OCI-LY1 (cell line): Measurements from ENCODE around the gene COL23A1.

Experiments
- CTCF ChIP-seq: fragments of 200-600 bp; sonication (generic), shearing (Covaris generic); IDR thresholded peaks from 2 replicates; pipeline ENCODE4 v1.5.1; 2017; ENCODE audit warnings: mild to moderate bottlenecking, antibody characterized with exemption, low read length, moderate library complexity, mixed read lengths
- EZH2 ChIP-seq: fragments of 200-600 bp; sonication (generic), shearing (Covaris generic); IDR thresholded peaks from 2 replicates; pipeline ENCODE4 v1.8.0; 2017; ENCODE audit warnings: borderline replicate concordance, mixed run types, mild to moderate bottlenecking, antibody characterized with exemption, low read length, moderate library complexity, mixed read lengths

DNA sequence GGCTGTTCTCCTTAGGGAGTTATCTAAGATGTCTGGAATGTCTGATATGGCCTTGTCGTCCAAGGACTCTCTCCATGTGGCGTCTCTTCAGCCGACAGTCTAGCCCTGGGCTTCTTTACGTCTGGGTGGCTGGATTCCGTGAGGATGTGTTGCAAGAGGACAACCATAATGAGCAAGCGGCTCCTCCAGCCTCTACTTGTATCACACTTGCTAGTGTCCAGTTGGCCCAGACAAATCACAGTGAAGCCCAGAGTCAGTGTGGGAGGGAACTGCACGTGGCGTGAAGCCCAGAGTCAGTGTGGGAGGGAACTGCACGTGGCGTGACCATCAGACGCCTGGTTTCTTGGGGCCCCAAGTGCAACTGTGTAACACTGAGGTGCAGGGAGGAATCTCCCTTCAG, 61.1 kb downstream of the COL23A1 start:
- no peak for TF ChIP-seq EZH2
- no peak for TF ChIP-seq CTCF
